Measurements from ENCODE around the gene PPARG.
"Not testable (repeated sequence)": the region's sequence is repeated elsewhere in the genome, so short reads cannot be mapped to it uniquely, and the experiment has no call there.

Gene PPARG

DNA sequence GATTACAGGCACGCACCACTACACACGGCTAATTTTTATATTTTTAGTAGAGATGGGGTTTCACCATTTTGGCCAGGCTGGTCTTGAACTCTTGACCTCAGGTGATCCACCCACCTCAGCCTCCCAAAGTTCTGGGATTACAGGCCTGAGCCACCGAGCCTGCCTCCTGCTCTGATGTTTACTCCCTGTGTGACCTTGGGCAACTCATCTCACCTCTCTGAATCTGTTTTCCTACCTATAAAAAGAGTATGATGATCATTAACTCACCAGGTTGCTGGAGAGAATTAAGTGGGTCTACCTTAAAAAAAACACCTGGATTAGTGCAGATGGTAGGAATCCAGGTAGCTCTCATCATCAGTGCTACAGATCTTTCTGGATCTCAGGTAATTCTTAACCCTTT, 190.3 kb downstream of the PPARG start:
- not testable (repeated sequence) for H3K36me3 ChIP-seq (ENCODE audit: control insufficient read depth, insufficient read depth, low read length); H3K4me1 ChIP-seq (ENCODE audit: control insufficient read depth, insufficient read depth, low read length); H3K4me3 ChIP-seq (ENCODE audit: low read depth, low read length); H3K9ac ChIP-seq (ENCODE audit: low read depth, low read length); H3K9me3 ChIP-seq (ENCODE audit: control insufficient read depth, insufficient read depth, low read length); H3K27me3 ChIP-seq (ENCODE audit: control insufficient read depth, insufficient read depth, low read length)

DNA sequence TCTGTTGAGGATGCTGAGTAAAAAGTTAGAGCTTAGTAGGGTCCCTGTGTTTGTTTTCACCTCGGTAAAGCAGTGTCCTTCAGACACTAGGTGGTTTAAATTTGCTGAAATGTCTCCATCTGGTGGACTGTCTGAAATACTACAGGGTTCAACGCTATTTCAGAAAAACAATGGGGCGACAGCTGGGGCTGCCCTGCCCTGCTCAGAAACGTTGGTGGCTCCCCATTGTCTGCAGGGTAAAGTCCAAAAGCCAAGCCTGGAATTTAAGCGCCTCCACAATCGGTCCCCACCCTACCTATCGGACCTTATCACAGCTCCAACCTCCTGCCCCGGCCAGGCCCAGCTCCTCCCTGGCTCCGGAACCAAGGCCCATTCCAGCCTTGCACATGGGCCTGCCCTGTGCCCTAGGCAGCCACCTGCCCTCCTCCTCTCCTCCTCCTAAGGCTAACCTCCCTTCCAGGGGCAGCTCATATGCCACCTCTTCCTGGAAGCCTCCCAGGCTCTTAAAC, 191.1 kb downstream of the PPARG start:
- Histone ChIP-seq H3K4me3 (ENCODE audit: low read depth, low read length) (no peak overlapping the region), H3K9me3 (ENCODE audit: control insufficient read depth, insufficient read depth, low read length) (no peaks in the 10 kb centered on the region), H3K9ac (ENCODE audit: low read depth, low read length) (peak overlapping the region; percentile 37), H3K4me1 (ENCODE audit: control insufficient read depth, insufficient read depth, low read length) (peaks cover 3% of the 10 kb centered on the region), H3K36me3 (ENCODE audit: control insufficient read depth, insufficient read depth, low read length) (no peaks in the 10 kb centered on the region), H3K27me3 (ENCODE audit: control insufficient read depth, insufficient read depth, low read length) (peaks cover 3% of the 10 kb centered on the region)

DNA sequence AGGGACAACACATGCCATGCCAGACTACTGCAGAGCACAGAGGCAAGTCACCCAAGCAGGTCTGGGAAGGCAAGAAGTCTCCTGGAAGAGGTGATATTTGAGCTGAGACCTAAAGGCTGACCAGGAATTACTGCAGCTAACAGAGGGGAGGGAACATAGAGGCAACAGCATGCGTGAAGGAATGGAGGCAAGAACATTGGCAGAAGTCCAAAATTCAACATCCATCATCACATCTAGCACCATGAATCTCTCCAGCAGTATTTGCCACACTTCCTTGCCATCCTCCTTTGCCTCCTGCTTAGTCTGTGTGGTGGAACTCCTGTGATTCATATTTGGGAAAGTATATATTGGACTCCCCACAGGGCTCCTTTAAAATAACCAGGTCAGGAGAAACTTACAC, 194.5 kb downstream of the PPARG start:
- Histone ChIP-seq H3K4me1 (ENCODE audit: control insufficient read depth, insufficient read depth, low read length) (peaks cover 3% of the 10 kb centered on the region), H3K9ac (ENCODE audit: low read depth, low read length) (no peak overlapping the region), H3K36me3 (ENCODE audit: control insufficient read depth, insufficient read depth, low read length) (no peaks in the 10 kb centered on the region), H3K9me3 (ENCODE audit: control insufficient read depth, insufficient read depth, low read length) (no peaks in the 10 kb centered on the region), H3K27me3 (ENCODE audit: control insufficient read depth, insufficient read depth, low read length) (peaks cover 3% of the 10 kb centered on the region), H3K4me3 (ENCODE audit: low read depth, low read length) (peak overlapping the region; percentile 86)

GRCh38 chr3:12483872-12484197, 195.0 kb downstream of the PPARG start:
- Histone ChIP-seq H3K4me1 (ENCODE audit: control insufficient read depth, insufficient read depth, low read length) (peaks cover 3% of the 10 kb centered on the region), H3K9ac (ENCODE audit: low read depth, low read length) (peak overlapping the region; percentile 63), H3K36me3 (ENCODE audit: control insufficient read depth, insufficient read depth, low read length) (no peaks in the 10 kb centered on the region)

More at GRCh38 chr3:12483872-12484197, 195.0 kb downstream of the PPARG start:
- Histone ChIP-seq H3K9me3 (ENCODE audit: control insufficient read depth, insufficient read depth, low read length) (no peaks in the 10 kb centered on the region), H3K4me3 (ENCODE audit: low read depth, low read length) (peak overlapping the region; percentile 86), H3K27me3 (ENCODE audit: control insufficient read depth, insufficient read depth, low read length) (peaks cover 3% of the 10 kb centered on the region)
